HCT116 (cell line): ENCODE measurements around the gene SIRT6. TPM values are rescaled to one million over a fixed set of nuclear protein-coding genes. Genes with fewer than 3 reads are reported as not detected.

ENCODE experiments used
- ATAC-seq: fragments of 200-7000 bp; cut with Tn5 transposase; 2 replicates; pipeline ENCODE4 v1.9.1; 2020; ENCODE audit warnings: mild to moderate bottlenecking, moderate library complexity
- BruUV-seq: library from RNA; stranded (reverse); fragments of 400-500 nt; replicated peaks from 2 replicates; lab custom pipeline; 2021; lab: Mats Ljungman, UMichigan
- CTCF ChIA-PET: fragments of 300-600 bp; sonication (Branson Sonifier 250); formaldehyde crosslinking; loops from one replicate; lab custom pipeline; 2021; ENCODE audit warnings: antibody characterized with exemption; lab: Charles Lee
- POLR2A ChIA-PET: fragments of 300-600, 350-600 bp; sonication (Branson Sonifier 250); formaldehyde crosslinking; loops from one replicate; lab custom pipeline; 2021; ENCODE audit warnings: antibody characterized with exemption; lab: Charles Lee
- RAD21 ChIA-PET, 2 experiments: fragments of 300-600 bp; sonication (Branson Sonifier 250); formaldehyde crosslinking; loops; one replicate each; lab custom pipeline; 2023; ENCODE audit warnings: low total read pairs in 2 of 2; ENCODE audit not compliant: uncharacterized antibody in 2 of 2, unreplicated experiment in 2 of 2, low non-redundant PET in 1 of 2; lab: Charles Lee
- DNase-seq: peaks from one replicate; pipeline ENCODE4 v3.0.0-alpha.2; 2010; ENCODE audit warnings: low read depth, low spot score
- H2AFZ ChIP-seq: fragments of 200-600 bp; shearing (Covaris generic), sonication (generic); 2 replicates; pipeline ENCODE4 v1.6.1; 2017; ENCODE audit warnings: low read depth, mixed run types, mixed read lengths, antibody characterized with exemption, low read length; ENCODE audit not compliant: poor library complexity, severe bottlenecking
- H3K27ac ChIP-seq: 2 replicates; pipeline ENCODE4 v1.5.1; 2012; ENCODE audit warnings: low read depth, low read length
- H3K27me3 ChIP-seq: fragments of 200-600 bp; sonication (generic); 2 replicates; pipeline ENCODE4 v1.6.1; 2016; ENCODE audit warnings: mixed run types, low read length, mixed read lengths; ENCODE audit not compliant: insufficient read depth
- H3K36me3 ChIP-seq, 2 experiments: fragments of 200-500 bp in 1 of 2; fragments of 200-600 bp in 1 of 2; sonication (Bioruptor generic) in 1 of 2; sonication (generic) in 1 of 2; 2 replicates each; pipeline versions ENCODE4 v1.5.1 to v1.6.1; 2014 to 2016; ENCODE audit warnings: low read length in 2 of 2, inconsistent platforms in 1 of 2, mixed read lengths in 1 of 2, mixed run types in 1 of 2; ENCODE audit not compliant: insufficient read depth in 2 of 2, control insufficient read depth in 1 of 2
- H3K4me1 ChIP-seq, 2 experiments: fragments of 200-600 bp in 1 of 2; sonication (generic) in 1 of 2; 2 replicates each; pipeline versions ENCODE4 v1.5.1 to v1.6.1; 2012 to 2017; ENCODE audit warnings: low read length in 2 of 2, inconsistent platforms in 1 of 2, mild to moderate bottlenecking in 1 of 2, mixed read lengths in 1 of 2, mixed run types in 1 of 2, moderate library complexity in 1 of 2; ENCODE audit not compliant: insufficient read depth in 2 of 2, control insufficient read depth in 1 of 2
- H3K4me2 ChIP-seq: fragments of 200-600 bp; sonication (generic); 2 replicates; pipeline ENCODE4 v1.6.1; 2017; ENCODE audit warnings: mixed run types, low read length, mixed read lengths
- H3K4me3 ChIP-seq, 2 experiments: fragments of 200-600 bp in 1 of 2; sonication (generic) in 1 of 2; replicated peaks in 1 of 2; 2 replicates each; pipeline ENCODE4 v1.5.1; 2011 to 2016; ENCODE audit warnings: low read length in 2 of 2, control low read depth in 1 of 2, low read depth in 1 of 2, mild to moderate bottlenecking in 1 of 2, mixed read lengths in 1 of 2, mixed run types in 1 of 2
- H3K79me2 ChIP-seq: fragments of 200-600 bp; sonication (generic); 2 replicates; pipeline ENCODE4 v1.6.1; 2017; ENCODE audit warnings: mild to moderate bottlenecking, mixed run types, low read length, moderate library complexity, mixed read lengths; ENCODE audit not compliant: insufficient read depth
- H3K9ac ChIP-seq: fragments of 200-600 bp; sonication (generic); 2 replicates; pipeline ENCODE4 v1.6.1; 2016; ENCODE audit warnings: low read length, mixed read lengths
- H3K9me2 ChIP-seq: fragments of 200-600 bp; sonication (generic), shearing (Covaris generic); 2 replicates; pipeline ENCODE4 v1.6.1; 2017; ENCODE audit warnings: mixed run types, mild to moderate bottlenecking, moderate library complexity; ENCODE audit not compliant: insufficient read depth
- H3K9me3 ChIP-seq, 2 experiments: fragments of 200-500 bp in 1 of 2; fragments of 200-600 bp in 1 of 2; sonication (Bioruptor generic) in 1 of 2; sonication (generic) in 1 of 2; 2 replicates each; pipeline ENCODE4 v1.6.1; 2014 to 2017; ENCODE audit warnings: low read length in 2 of 2, mixed read lengths in 2 of 2, inconsistent platforms in 1 of 2, low read depth in 1 of 2, mild to moderate bottlenecking in 1 of 2, mixed run types in 1 of 2, moderate library complexity in 1 of 2; ENCODE audit not compliant: control insufficient read depth in 1 of 2, insufficient read depth in 1 of 2
- H4K20me1 ChIP-seq: fragments of 200-600 bp; sonication (generic), shearing (Covaris generic); 2 replicates; pipeline ENCODE4 v1.6.1; 2017; ENCODE audit warnings: mixed run types, mild to moderate bottlenecking, moderate library complexity; ENCODE audit not compliant: insufficient read depth
- CBX3 ChIP-seq: IDR thresholded peaks from 2 replicates; pipeline ENCODE4 v1.6.1; 2012; ENCODE audit warnings: low read depth
- CEBPB ChIP-seq: IDR thresholded peaks from 2 replicates; pipeline ENCODE4 v1.6.1; 2012; ENCODE audit warnings: low read depth
- CTCF ChIP-seq, 3 experiments: fragments of 200-600 bp in 1 of 3; sonication (generic) in 1 of 3; IDR thresholded peaks in 2 of 3; conservative IDR thresholded peaks in 1 of 3; 2 replicates each; pipeline ENCODE4 v1.5.1; 2012 to 2017; ENCODE audit warnings: low read depth in 2 of 3, low read length in 2 of 3, antibody characterized with exemption in 1 of 3, borderline replicate concordance in 1 of 3, control low read depth in 1 of 3, mild to moderate bottlenecking in 1 of 3, mixed read lengths in 1 of 3, mixed run types in 1 of 3, moderate library complexity in 1 of 3; ENCODE audit not compliant: insufficient read depth in 1 of 3
- ELF1 ChIP-seq: IDR thresholded peaks from 2 replicates; pipeline ENCODE4 v1.6.1; 2012; ENCODE audit warnings: low read depth, borderline replicate concordance
- EZH2 ChIP-seq: fragments of 200-600 bp; sonication (generic); IDR thresholded peaks from 2 replicates; pipeline ENCODE4 v1.6.1; 2017; ENCODE audit warnings: antibody characterized with exemption, mixed run types
- EZH2phosphoT487 ChIP-seq: fragments of 200-600 bp; IDR thresholded peaks from 2 replicates; pipeline ENCODE4 v1.6.1; 2018; ENCODE audit warnings: antibody characterized with exemption, borderline replicate concordance
- FOSL1 ChIP-seq: IDR thresholded peaks from 2 replicates; pipeline ENCODE4 v1.6.1; 2012; ENCODE audit warnings: low read depth
- JUND ChIP-seq: IDR thresholded peaks from 2 replicates; pipeline ENCODE4 v1.6.1; 2012
- MAX ChIP-seq: IDR thresholded peaks from 2 replicates; pipeline ENCODE4 v1.6.1; 2012
- POLR2A ChIP-seq: IDR thresholded peaks from 2 replicates; pipeline ENCODE4 v1.7.0; 2011; ENCODE audit warnings: borderline replicate concordance; ENCODE audit not compliant: insufficient read depth, insufficient read length; ENCODE audit errors: extremely low read depth
- POLR2AphosphoS5 ChIP-seq: IDR thresholded peaks from 2 replicates; pipeline ENCODE4 v1.6.1; 2011; ENCODE audit warnings: mild to moderate bottlenecking, low read depth, low read length, moderate library complexity
- REST ChIP-seq: IDR thresholded peaks from 2 replicates; pipeline ENCODE4 v1.6.1; 2012; ENCODE audit warnings: low read depth
- SIN3A ChIP-seq: IDR thresholded peaks from 2 replicates; pipeline ENCODE4 v1.6.1; 2012; ENCODE audit warnings: low read depth
- SP1 ChIP-seq: IDR thresholded peaks from 2 replicates; pipeline ENCODE4 v1.6.1; 2012; ENCODE audit warnings: low read depth
- SRF ChIP-seq: IDR thresholded peaks from 2 replicates; pipeline ENCODE4 v1.6.1; 2012; ENCODE audit warnings: low read depth
- TCF7L2 ChIP-seq: IDR thresholded peaks from 2 replicates; pipeline ENCODE4 v1.7.0; 2011; ENCODE audit warnings: borderline replicate concordance, inconsistent platforms; ENCODE audit not compliant: insufficient read depth, insufficient read length; ENCODE audit errors: extremely low read depth
- YY1 ChIP-seq: IDR thresholded peaks from 2 replicates; pipeline ENCODE4 v1.6.1; 2011; ENCODE audit warnings: low read length, low read depth, moderate library complexity, mild to moderate bottlenecking; ENCODE audit not compliant: insufficient replicate concordance; ENCODE audit errors: extremely low read depth
- ZBTB33 ChIP-seq: IDR thresholded peaks from 2 replicates; pipeline ENCODE4 v1.6.1; 2011; ENCODE audit warnings: mild to moderate bottlenecking, low read length, moderate library complexity; ENCODE audit not compliant: insufficient replicate concordance; ENCODE audit errors: extremely low read depth
- ZFX ChIP-seq: fragments of 450-650 bp; IDR thresholded peaks from 2 replicates; pipeline ENCODE4 v1.6.1; 2017
- ZNF274 ChIP-seq: fragments of 200-500 bp; sonication (Bioruptor generic); IDR thresholded peaks from 2 replicates; pipeline ENCODE4 v1.6.1; 2014; ENCODE audit warnings: mild to moderate bottlenecking, low read depth, low read length, inconsistent platforms
- intact Hi-C: fragments of 100-400 bp; cut with micrococcal nuclease; formaldehyde crosslinking; loops from 2 replicates; pipeline ENCODE4 v1.10.0; 2022
- total RNA-seq: library from RNA; stranded (reverse); gene quantifications from one replicate; pipeline ENCODE4 v1.2.1, GENCODE V29; 2021; ENCODE audit not compliant: unreplicated experiment

Gene SIRT6
- total RNA-seq, 1 experiment from 2014 or later, result 36.3 TPM

- Histone ChIP-seq H2AFZ (no peak overlapping the region), H3K36me3 (no peaks in the 10 kb centered on the region), H3K9me2 (no peaks in the 10 kb centered on the region), H3K9me3 (no peaks in the 10 kb centered on the region), H3K4me3 (no peak overlapping the region), H3K27ac (no peak overlapping the region), H3K9ac (no peak overlapping the region), H3K4me2 (no peak overlapping the region), H3K4me1 (peaks cover 0 to 5% of the 10 kb centered on the region in 2 experiments; a peak in 2 of 4 replicates)
- intact Hi-C loops, result no loop called here
- DNase-seq (no peak), ATAC-seq (no peak)
- RAD21 ChIA-PET, result no interaction called here
- CTCF ChIA-PET, result interaction anchor here (1.3 kb wide), 1 partner anchor 47 kb away, joined by 3 read pairs; no protein-coding TSS in a partner anchor
- BruUV-seq, result no TSS peak
- POLR2A ChIA-PET, result interaction anchor here (1.2 kb wide), 1 partner anchor 14 kb away, joined by 3 read pairs; no protein-coding TSS in a partner anchor
- TF ChIP-seq SIN3A (no peak), MAX (no peak), JUND (no peak), SP1 (no peak), CEBPB (no peak), REST (no peak), EZH2phosphoT487 (no peak), TCF7L2 (no peak), POLR2AphosphoS5 (no peak), ZFX (no peak), EZH2 (no peak), ZBTB33 (no peak), SRF (no peak), POLR2A (no peak), CTCF (IDR thresholded peaks at IDR 0.05 in 2 of 3, conservative IDR thresholded peaks at IDR 0.05 in 1 of 3; ENCODE audit: borderline replicate concordance in 1 of 3, insufficient read depth in 1 of 3, low read depth in 2 of 3, low read length in 2 of 3) (no peak), ZNF274 (no peak), ELF1 (no peak), FOSL1 (no peak), CBX3 (no peak), YY1 (no peak)
- TF ChIP-seq, all 23 proteins: peak for 0
- Histone ChIP-seq H3K79me2 (no peaks in the 10 kb centered on the region), H3K27me3 (no peaks in the 10 kb centered on the region), H4K20me1 (no peaks in the 10 kb centered on the region)
Measured at GRCh38 chr19:4161415-4162077, 20.8 kb downstream of the SIRT6 start.
